ENCODE data around the gene SAFB.
A peak's percentile ranks its signal among the peaks of the same experiment; 100 is the strongest.
"Not testable (repeated sequence)": the region's sequence is repeated elsewhere in the genome, so short reads cannot be mapped to it uniquely, and the experiment has no call there.

The SAFB gene

DNA sequence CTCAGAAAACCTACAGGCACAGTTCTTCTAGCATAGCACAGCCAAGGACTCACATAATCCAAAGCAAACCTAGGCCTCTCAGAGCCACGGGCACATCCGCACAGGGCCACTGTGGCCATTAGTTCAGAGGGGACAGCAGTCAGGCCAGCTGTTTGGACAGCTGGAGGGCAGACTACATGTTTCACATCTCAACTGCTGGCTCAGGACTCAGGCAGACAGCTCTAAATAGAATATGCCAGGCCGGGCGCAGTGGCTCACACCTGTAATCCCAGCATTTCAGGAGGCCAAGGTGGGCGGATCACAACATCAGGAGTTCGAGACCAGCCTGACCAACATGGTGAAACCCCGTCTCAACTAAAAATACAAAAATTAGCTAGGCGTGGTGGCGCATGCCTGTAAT, 27.1 kb upstream of the SAFB start:
- DNase-seq: no peak

DNA sequence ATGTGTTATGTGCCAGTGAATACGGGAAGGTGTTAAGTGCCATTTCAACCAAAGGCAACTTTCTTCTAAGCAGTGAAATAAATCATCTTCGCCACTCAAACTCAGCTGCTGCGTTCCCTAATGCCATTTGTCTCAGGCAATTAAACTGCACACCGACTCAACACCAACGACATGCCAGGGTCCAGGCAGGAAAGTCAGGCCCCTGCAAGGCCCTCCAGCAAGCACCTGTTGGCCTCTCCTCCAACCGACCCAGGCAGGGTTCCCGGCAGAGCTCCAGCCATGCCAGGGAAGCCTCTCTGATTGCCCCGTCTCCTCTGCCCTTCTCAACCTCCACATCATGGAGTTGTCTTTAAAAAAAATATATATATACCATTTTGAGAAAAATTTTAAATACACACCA, 22.1 kb upstream of the SAFB start:
- DNase-seq: no peak

DNA sequence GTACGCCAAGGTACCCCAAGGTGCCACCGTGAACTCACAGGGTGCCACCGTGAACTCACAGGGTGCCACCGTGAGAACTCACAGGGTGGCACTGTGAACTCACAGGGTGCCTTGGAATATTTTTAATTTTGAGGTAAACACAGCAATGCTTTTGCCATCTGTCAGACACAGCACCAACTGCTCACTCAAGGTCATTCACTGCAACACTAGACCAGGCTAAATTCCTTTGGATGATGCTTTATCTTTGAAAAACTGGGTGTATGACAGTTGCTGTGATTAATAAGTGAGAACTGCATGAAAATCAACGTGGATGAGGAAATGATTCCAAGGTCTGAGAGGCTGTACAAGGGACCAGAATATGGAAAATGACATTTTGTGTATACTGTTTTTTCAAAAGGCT, 19.3 kb upstream of the SAFB start:
- DNase-seq: no peak

DNA sequence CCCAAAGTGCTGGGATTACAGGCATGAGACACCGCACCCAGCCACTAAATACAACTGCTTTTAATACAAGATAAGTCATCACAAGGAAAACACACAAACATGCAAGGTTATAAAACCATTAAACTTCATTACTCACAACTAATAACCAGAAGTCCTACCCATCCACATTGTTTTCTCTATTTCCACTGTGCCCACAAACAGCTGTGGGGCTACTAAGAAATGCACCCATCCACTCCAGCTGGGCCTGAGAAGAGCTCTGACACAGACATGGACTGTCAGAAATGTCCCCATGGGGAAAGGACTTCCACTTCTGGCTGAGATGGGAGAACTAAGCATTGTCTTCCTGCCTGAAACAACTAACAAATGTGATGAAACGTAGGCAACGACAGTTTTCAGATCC, 17.5 kb upstream of the SAFB start:
- DNase-seq: no peak

DNA sequence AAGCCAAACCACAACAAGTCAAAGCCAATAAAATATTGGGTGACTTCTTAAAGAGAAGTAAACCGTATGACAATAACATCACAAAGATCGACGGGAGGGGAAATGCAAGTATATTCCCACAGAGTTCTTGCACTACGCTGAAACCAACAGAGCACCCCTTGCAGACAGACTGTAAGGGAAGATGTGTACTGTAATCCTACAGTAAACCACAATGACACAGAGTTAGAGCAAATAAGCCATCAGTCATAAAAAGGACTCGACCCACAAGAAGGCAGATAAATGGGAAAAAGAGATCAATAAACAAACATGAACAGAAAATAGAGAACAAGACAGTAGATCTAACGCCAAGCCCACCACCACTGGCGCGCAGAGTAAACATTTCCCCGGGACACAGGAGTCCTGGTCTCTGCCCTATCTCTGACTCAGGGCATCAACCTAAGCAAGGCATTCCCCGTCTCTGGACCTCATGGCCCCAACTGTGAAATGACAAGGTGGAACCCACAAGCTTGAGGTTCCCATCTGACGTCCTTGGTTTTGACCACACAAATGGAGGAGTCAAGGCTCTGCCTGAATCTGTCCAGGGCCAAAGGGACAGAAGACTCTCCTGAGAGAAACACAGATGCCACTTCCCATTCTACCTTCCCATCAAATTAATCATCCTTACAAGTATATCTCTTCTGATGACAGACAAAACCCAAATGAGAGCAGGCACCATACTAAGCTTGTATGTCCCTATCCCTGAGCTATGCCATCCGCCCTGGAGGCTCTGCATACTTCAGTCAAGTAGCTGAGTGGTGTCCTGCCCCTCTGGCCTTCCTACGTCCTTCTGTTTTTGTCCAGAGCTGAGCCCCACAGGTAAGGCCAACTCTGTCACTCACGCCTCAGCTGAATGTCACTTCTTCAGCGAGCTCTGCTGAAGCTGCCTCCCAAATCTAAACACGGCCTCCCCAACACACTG, 15.3 kb upstream of the SAFB start:
- no peak for DNase-seq

DNA sequence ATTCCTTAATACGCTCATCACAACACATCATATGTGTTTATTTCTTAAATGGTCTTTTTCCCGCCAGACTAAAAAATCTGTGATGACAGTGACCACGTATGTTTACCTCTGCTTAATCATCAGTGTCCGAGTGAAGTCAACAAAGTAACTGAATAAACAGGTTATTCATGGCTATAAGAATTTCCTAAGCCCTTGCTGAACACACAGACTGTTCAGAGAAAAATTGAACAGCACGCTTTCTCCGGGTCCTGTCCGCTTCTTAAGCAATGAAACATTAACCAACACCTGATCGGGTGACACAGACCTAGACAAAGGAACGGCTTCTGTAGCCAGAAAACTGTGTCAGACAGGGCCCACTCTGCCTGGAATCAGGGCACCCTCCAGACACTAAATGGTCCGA, 14.6 kb upstream of the SAFB start:
- DNase-seq: no peak

DNA sequence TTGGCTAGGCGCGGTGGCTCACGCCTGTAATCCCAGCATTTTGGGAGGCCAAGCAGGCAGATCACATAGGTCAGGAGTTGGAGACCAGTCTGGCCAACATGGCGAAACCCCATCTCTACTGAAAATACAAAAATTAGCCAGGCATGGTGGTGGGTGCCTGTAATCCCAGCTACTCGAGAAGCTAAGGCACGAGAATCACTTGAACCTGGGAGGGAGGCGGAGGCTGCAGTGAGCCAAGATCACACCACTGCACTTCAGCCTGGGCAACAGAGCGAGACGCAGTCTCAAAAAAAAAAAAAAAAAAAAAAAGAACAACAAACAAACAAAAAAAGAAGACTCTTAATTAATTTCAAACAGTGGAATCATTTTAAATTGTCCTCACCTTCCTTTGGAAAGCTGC, 14.1 kb upstream of the SAFB start:
- not testable (repeated sequence) for DNase-seq

DNA sequence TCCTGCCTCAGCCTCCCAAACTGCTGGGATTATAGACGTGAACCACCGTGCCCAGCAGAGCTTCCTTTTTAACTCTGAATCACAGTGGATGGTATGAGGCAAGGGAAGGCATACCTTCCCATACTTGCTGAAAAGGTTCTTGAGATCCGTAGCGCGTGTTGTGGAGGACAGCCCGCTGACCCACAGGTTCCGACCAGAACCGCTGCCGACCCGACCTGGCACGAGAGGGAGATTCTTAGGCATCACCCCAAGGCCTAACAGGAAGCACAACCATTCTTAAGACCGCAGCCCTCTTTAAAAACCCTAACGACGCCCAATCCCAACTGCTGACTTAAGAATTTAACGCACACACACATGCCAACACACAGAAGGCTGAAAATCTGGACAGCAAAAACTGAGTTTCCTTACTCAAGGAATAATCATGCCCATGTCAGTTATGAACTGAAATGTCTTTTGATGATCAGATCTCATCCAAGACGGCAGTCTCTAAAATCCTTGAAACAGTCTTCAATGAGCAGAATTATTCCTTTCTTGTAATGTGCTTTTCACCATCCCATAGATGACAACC, 12.9 kb upstream of the SAFB start:
- no peak for DNase-seq

DNA sequence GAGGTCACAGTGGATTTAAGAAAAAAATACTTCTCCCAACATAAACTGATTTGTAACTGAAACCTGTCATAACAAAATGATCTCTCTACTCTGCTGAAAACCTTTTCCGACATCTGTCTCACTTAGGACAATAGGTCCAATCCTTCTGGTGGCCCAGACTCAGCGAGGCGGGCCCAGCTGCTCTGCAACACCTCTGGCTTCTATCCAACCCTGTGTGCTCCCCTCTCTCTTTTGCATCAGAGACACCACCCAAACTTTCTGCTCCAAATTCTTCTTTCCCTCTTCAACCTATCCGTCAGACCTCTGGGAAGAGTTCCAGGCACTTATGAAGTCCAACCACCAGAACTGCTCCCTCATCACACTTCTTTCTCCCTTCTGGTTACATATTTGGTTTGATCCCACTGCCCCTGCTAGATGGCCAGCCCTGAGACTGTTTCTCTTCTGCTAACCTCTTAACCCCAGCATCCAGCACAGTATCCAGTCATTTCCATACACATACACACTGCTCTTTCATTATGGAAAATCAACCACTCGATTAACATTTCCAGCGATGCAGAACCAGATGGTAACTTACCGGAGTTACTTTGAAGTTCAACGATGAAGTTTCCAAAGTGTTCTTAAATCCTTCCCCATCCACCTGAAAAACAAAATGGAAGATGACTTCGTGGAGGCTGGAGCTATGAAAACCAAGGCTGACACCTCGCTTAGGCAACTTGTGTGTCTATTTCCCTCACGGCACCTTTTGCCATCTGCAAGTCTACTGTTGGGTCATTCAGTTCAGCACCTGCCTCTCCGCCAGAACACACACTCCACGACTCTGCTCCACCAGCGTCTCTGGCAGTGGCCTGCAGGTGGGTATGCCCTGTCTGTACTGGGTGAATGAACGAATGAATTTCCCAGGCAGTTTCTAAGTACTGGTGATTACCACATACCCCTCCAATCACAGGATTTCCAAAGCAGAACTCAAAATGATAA, 9.7 kb upstream of the SAFB start:
- no peak for DNase-seq

DNA sequence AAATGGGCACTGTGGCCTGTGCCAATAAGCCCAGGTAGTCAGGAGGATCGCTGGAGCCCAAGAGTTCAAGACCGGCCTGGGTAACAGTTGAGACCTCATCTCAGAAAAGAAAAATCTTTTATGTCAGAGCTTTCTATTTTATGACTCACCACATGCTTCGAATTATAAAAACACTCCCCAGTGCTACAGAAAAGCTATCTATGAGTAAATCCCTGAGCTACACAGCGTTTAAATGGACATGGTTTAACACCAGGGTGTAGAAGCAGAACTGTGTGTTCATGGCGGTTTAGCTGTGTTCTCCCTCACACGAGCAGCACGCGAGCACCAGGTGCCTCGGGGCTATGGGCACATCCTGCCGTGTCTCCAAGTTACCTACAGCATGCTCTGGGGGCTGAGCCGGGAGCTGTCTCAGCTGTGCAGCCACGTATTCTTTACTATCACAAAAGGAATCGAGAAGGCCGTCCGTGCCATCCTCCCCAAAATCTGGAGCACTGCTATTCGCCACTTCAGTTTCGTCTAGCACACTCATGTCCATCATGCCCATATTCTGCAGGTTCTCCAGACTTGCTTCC, 7.0 kb upstream of the SAFB start:
- DNase-seq: no peak

DNA sequence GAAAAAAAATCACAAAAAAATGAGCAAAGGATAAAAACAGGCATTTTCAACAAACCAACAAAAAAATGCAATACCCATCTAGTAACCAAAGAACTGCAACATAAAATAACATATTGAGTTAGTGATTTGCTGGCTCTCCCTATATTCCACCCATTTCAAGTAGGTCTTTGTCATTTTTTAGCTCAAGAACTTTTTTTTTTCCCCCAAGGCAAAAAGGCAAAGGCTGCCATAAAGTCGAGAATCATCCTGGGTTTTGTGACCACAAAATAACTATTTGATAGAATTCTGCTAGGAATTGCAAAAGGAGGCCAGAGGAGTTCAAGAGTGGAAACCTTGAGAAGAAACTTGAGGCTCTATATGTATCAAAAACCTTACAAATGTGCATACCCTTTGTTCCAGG, 5.8 kb upstream of the SAFB start:
- DNase-seq: no peak

DNA sequence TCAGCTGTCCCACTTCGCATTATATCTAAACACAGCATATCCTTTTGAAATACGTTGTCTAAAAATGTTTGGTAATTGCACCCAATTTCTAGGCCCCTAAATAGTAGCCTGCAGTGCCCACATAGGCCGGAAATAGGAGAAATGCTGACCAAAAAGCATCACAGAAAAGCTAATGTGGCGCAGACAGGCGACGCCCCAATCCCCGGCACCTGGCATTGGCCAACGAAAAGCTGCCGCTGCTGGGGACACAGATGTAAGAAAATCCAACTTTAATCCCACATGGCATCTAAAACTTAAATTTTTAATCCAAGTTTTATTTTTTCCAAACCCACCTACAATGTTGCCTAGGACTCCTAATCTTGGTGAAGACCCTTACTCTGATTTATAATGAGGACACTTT, 4.3 kb upstream of the SAFB start:
- DNase-seq: no peak

DNA sequence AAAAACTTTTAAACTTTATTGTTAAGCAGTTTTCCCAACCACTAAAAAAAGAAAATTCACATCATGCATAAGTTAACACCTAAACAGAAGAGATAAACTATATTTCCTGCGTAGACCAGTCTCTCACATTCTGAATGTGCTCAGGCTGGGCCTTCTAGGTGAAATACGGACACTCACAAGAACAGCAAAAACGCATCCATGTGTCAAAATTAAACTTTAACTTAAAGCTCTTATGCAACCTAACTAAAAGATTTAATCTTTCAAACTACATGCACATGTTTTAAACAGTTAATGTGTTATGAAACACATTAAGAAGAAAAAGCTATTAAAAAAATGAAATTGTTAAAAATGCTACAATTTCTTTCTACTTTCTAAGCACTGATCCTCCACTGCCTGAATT, 2.9 kb upstream of the SAFB start:
- no peak for DNase-seq

DNA sequence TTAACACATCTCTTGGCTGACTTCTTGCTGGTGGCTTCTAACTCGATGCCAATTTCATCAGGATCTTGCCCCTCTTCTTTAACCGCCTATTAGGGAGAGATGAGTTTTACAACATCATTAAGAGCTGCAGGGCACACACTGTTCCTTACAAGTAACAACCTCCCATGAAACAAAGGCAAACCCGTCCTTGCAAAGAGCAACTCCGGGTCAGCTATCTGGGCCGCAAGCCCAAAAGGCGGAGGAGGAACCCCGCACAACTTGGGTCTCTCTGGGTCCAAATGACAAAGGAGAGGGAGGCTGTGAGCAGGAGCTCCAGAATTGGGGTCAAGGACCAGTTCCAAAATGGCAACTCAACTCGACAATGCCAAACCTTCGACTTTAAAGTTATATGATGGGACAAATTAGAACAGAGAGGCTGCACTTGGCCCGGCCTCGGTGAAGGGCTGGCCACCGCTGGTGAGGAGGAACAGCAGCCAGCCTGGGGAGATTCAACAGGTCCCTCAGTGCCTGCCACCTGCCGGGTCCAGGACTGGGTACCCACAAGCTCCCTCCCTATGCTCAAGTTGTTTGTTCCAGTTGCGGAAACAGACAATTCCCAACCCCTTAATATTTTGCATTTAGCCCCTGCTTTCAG, 1.5 kb upstream of the SAFB start:
- no peak for DNase-seq

DNA sequence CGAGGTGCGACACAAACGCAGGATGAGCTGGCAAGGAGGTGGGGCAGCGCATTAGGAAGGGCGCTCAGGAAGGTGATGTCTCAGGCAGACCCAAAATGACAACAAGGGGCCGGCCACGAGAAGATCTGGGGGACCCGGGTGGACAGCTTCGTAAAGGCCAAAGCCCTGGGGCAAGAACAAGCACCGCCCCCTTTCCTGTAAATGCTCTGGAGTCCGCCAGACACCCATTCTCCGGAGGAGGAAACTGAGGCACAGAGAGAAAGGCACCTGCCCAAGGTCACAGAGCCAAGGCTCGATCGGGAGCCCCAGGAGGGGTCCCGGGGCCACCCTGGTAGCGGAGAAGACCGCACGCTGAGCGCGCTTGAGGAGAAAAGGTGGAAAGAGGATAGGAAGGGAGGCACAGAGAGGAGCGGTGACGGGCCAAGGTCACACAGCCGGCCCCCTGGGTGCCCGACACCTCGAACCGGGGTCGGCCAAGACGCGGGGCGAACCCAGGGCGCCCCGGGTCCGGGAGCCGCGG, 878 bp upstream of the SAFB start:
- DNase-seq: no peak

DNA sequence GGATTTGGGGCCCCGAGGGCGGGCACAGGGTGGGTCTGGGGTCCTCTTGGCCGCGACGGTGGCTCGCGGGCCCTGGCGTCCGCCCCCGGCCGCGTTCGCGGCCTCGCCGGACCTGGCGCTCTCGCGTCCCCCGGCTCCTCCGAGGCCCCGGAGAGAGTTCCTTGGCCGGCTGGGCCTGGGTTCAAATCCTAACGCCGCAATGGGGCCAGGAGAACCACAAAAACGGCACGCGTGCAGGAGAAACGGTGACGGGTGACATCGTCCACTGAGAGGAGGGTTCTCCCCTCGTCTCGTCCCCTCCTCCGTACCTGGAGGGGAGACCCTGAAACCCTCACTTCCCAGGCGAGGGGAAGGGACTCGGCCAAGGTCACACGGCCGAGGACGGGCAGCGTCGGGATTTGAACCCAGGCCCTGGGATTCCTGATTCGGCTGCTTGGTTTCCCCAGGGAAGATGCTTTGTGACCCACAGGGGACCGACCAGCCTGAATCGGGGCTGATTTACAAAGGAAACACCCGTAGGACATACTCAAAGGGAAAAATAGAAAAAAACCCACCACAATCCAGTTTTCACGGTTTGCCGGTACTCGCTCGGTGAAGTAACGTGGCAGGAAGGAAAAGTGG, 624 bp downstream of the SAFB start:
- DNase-seq: no peak

DNA sequence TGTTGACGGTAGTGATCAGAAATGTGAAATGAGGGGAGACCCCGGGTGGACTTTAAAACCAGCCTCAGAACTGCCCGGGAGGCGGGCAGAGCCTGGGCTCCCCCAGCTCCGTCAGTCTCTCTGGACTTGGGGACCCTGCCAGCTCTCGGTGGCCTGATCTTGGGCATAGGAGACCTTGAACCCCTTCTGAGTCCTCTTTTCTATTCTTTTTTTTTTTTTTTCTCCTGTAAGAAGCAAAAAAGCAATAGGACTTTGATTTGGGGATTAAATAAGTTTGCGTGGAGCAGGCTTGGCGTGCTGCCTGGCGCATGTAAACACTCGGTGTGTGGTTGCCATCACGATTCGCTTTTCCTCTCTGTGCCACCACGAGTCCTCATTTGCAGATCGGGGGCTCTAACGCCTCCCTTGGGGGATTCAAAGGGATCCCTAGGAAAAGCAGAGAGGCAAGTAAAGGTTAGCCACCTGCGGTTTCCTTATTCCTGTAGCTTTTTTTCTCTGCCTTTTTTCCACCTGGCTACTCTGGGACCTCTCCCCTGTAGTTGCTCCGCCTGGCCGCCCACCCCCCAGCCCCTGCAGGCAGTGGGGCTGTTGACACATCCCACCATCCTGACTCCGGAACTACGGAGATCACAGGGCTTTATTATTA, 1.3 kb downstream of the SAFB start:
- no peak for DNase-seq

DNA sequence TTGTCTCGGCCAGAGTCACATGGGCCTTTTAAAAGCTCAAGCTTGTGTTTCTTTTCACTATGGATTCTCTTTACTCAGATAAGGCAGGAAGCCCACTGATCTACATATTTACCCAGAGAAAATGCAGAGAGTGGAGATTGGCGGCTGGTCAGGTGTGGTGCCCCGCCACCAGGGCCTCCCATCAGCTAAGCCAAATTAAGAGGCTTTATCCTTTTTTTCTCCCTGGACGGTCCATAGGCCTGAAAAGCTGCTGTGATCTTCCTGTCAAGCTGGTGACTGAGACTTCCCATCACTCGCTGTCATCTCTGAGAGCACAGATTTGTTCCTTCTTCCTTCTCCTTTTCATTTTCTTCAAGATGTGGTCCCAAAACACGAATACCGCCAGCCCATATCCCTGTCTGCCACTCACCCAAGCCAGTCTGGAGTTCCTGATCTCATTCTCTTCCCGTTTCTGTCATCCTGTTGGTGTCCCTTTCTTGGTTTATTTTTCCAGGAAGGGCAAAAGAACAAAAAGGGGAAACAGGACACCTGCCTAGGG, 1.9 kb downstream of the SAFB start:
- no peak for DNase-seq

DNA sequence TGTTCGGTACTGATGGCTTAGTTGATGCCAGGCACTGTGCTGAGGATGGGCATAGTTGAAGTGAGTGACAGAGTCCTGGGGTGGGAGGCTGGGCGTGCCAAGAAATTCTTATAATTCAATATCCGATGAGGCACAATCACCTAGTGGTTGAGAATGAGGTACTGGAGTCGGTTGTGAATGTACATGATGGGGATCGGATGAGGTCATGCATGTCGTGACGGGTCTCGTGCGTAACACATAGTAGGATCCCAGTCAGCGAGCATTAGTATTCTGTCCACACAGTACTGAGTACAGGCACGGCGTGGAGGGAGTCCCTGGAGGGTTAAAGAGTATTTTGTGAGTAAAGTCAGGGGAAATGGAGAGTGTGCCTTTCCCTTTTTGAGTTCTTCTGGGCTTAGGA, 2.8 kb downstream of the SAFB start:
- no peak for DNase-seq

DNA sequence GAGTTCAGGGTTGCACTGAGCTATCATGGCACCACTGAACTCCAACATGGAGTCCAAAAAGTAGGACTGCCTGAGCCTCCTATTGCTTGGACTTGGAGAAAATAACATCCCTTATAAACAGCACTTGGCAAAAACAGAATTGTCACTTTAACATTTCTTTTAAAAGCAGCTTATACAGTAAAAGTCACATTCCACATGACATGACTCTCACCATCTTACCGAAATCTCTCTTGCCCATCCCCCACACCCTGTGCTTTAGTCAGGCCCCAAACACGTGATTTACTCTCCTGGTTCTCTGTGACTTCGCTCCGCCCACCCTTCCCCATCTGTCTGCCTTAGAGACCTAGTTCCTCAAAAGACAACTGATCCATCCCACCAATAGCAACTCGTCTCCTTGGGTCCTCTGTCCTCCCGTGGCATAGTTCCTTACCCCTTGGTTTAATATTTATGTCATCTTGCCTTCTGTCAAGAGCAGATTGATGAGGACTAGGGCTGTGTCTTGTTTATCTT, 4.6 kb downstream of the SAFB start:
- peak; percentile 61 for DNase-seq

DNA sequence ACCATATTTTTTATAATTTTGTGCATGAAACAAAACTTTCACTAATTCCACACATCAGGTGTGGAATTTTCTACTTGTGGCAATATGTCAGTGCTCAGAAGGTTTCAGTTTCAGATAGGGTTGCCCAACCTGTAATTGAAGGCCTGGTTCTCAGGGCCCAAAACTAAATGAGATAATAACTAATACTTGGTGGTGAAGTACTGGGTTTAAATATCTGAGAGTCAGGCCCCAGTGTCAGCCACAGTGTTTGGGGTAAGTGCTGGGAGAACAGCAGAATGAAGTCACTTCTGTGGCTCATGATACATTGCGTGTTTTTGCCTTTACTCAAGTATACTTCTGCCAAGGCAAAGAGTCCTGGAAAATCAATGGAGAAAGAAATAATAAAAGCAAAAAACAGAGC, 5.6 kb downstream of the SAFB start:
- DNase-seq: no peak

Data from GDM1 (cell line).